ENCODE data around the gene CEP68.

DNA sequence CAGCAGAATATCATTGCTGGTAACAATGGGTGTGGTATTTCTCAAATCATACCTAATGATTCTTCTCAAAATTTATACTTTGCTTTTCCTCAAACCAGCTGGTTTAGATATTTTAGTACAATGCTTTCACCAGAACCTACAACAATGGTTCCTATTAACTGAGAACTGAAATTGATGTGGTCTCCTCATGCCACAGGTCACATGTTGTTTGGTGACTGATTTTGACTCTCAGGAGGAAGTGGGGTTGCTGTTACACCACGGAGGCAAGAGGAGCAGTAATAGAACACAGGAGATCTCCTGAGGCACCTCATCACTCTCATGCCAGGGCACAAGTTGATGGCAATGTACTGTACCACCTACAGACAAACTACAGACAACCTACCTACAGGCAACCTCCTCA, 3.0 kb upstream of the CEP68 start:
- no peak for TF ChIP-seq CTCF (IDR thresholded peaks at IDR 0.05)
- TF ChIP-seq POLR2A (IDR thresholded peaks at IDR 0.05) = no peak

All from heart left ventricle (tissue), 13 donors.